Subcutaneous preadipocyte (primary cell): ENCODE data around the gene FAM131C. TPM values are rescaled to one million over a fixed set of nuclear protein-coding genes. Genes with fewer than 3 reads are reported as not detected.

Experiments
- total RNA-seq: library from RNA; depleted of rRNA; stranded (reverse); fragments of >200 nt; gene quantifications from 2 replicates; pipeline ENCODE4 v1.2.3, GENCODE V29; 2012

The FAM131C gene, protein sequence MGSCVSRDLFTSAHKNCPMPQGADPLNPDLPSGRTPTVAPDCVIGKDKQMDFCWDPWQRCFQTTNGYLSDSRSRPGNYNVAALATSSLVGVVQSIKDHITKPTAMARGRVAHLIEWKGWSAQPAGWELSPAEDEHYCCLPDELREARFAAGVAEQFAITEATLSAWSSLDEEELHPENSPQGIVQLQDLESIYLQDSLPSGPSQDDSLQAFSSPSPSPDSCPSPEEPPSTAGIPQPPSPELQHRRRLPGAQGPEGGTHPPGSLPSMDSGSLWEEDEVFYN
- under 0.01 and 0.37 TPM in 2 replicates for total RNA-seq

GRCh38 chr1:16073490-16074119 lies at the start of gene FAM131C:
Gene FAM131C (minus strand): TSS chr1:16073651. CDS start chr1:16073442, 209 bp downstream.

DNA sequence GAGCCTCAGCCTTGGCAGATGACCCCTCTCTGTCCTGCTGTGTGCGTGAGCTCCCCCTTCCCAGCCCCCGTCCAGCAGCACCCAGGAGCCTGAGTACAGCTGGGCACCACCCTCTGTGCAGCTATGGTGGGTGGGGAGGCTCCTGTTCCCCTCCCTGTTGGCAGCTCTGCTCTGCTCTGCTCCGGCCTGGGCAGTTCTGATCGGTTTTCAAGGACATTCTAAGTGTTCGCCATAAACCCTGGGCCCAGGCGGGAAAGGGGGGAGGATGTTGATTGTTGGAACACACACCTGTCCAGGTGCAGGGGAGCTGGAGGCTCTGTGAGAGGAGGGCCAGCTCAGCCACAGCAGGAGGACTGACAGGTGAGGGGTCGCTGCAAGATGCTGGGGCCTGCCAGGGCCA lies 29.9 kb downstream of the FAM131C start, which contains the start of gene CLCNKB:
Gene CLCNKB, plus strand, starts transcription at position 262 of the 400 bp plus-strand sequence. CDS start 711 bp downstream, outside the sequence.

DNA sequence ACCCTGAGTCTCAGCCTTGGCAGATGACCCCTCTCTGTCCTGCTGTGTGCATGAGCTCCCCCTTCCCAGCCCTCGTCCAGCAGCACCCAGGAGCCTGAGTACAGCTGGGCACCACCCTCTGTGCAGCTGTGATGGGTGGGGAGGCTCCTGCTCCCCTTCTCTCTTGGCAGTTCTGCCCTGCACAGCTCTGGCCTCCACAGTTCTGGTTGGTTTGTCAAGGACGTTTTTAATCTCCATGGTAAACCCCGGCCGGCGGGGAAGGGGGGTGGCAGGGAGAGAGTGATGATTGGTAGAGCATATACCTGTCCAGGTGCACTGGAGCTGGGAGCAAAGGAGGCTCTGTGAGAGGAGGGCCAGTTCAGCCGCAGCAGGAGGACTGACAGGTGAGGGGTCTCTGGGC lies 51.8 kb downstream of the FAM131C start, which contains the start of gene CLCNKA:
Gene CLCNKA, plus strand, starts transcription at position 356 of the 400 bp plus-strand sequence. CDS start 584 bp downstream, outside the sequence.

GRCh38 chr1:16017461-16018303 lies 55.8 kb downstream of the FAM131C start, which contains the start of gene HSPB7:
Gene HSPB7 (minus strand): TSS chr1:16018043. CDS start chr1:16017963, 80 bp downstream.

Other genes starting within 250 kb of the FAM131C start
- 12.9 and 23.5 TPM in 2 replicates for gene SPEN, start 225.9 kb downstream of the FAM131C start, total RNA-seq
- gene ZBTB17, start 97.5 kb downstream of the FAM131C start, total RNA-seq: 27.2 and 30.5 TPM in 2 replicates
- not detected in 2 replicates for gene SRARP, start 69.4 kb downstream of the FAM131C start, total RNA-seq
- gene HSPB7, start 55.6 kb downstream of the FAM131C start, total RNA-seq: under 0.01 and 0.20 TPM in 2 replicates
- not detected in 2 replicates for gene CLCNKA, start 51.6 kb downstream of the FAM131C start, total RNA-seq
- not detected in 2 replicates for gene CLCNKB, start 29.9 kb downstream of the FAM131C start, total RNA-seq
- gene EPHA2, start 82.4 kb upstream of the FAM131C start, total RNA-seq: 0.73 and 6.8 TPM in 2 replicates
- 2.6 and 2.9 TPM in 2 replicates for gene ARHGEF19, start 139.0 kb upstream of the FAM131C start, total RNA-seq
- gene CPLANE2, start 163.5 kb upstream of the FAM131C start, total RNA-seq: 8.2 and 8.8 TPM in 2 replicates